ENCODE results near the gene SLFN12L. TPM values are rescaled to one million over a fixed set of nuclear protein-coding genes. Genes with fewer than 3 reads are reported as not detected.

SLFN12L gene
- total RNA-seq, 1 experiment from 2014 or later: 0.13 TPM

- DNase-seq (ENCODE audit: low spot score) (no peak), ATAC-seq (no peak)
- TF ChIP-seq ELF4 (CRISPR knock-in tag; IDR thresholded peaks at IDR 0.05; ENCODE audit: low read depth) (no peak), RORB (CRISPR knock-in tag; IDR thresholded peaks at IDR 0.05) (no peak), JAZF1 (CRISPR knock-in tag; IDR thresholded peaks at IDR 0.05) (no peak), FOXP1 (CRISPR knock-in tag; IDR thresholded peaks at IDR 0.05; ENCODE audit: borderline replicate concordance) (no peak)
- TF ChIP-seq, protein P1, sequence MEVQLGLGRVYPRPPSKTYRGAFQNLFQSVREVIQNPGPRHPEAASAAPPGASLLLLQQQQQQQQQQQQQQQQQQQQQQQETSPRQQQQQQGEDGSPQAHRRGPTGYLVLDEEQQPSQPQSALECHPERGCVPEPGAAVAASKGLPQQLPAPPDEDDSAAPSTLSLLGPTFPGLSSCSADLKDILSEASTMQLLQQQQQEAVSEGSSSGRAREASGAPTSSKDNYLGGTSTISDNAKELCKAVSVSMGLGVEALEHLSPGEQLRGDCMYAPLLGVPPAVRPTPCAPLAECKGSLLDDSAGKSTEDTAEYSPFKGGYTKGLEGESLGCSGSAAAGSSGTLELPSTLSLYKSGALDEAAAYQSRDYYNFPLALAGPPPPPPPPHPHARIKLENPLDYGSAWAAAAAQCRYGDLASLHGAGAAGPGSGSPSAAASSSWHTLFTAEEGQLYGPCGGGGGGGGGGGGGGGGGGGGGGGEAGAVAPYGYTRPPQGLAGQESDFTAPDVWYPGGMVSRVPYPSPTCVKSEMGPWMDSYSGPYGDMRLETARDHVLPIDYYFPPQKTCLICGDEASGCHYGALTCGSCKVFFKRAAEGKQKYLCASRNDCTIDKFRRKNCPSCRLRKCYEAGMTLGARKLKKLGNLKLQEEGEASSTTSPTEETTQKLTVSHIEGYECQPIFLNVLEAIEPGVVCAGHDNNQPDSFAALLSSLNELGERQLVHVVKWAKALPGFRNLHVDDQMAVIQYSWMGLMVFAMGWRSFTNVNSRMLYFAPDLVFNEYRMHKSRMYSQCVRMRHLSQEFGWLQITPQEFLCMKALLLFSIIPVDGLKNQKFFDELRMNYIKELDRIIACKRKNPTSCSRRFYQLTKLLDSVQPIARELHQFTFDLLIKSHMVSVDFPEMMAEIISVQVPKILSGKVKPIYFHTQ (CRISPR knock-in tag; IDR thresholded peaks at IDR 0.05): no peak
- TF ChIP-seq, protein P2, sequence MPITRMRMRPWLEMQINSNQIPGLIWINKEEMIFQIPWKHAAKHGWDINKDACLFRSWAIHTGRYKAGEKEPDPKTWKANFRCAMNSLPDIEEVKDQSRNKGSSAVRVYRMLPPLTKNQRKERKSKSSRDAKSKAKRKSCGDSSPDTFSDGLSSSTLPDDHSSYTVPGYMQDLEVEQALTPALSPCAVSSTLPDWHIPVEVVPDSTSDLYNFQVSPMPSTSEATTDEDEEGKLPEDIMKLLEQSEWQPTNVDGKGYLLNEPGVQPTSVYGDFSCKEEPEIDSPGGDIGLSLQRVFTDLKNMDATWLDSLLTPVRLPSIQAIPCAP (CRISPR knock-in tag; IDR thresholded peaks at IDR 0.05): no peak
- H3K9me3 Mint-ChIP-seq: no peaks in the 10 kb centered on the region
- no peak overlapping the region for H3K27ac Mint-ChIP-seq
- peaks cover 11% of the 10 kb centered on the region for H3K4me1 Mint-ChIP-seq
- ChIA-PET CTCF (interaction anchor here (1.2 to 6.3 kb wide), 3 partner anchors 15 to 194 kb away, joined by 3 to 31 read pairs (median 3); partner anchors contain the start of gene SLFN12L), POLR2A (interaction anchor here (1.0 kb wide), 1 partner anchor 26 kb away, joined by 3 read pairs; the partner anchor contains the start of gene PEX12)
- H3K4me3 Mint-ChIP-seq: no peak overlapping the region
- H3K27me3 Mint-ChIP-seq (ENCODE audit: low read depth): peaks cover 26% of the 10 kb centered on the region
- H3K36me3 Mint-ChIP-seq: no peaks in the 10 kb centered on the region
Observed at GRCh38 chr17:35553310-35553709, 15.8 kb upstream of the SLFN12L start.

DNA sequence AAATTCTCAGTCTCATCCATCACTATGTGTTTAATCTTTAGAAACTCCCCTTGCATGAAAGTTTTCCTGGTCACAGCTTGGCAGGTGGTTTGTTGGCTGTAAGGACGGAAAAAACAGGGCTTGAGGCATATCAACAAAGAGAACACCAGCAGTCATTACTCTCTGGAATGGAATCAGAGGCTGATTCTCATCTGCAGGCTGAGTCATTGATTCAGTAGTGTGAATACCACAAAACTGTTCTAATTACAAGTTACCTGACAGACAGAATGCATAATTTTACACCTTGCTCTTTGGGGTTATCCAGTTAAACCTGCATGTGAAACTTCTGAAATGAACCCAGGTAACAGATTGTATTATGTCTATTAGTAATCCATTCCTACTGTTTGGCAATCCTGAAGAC lies 11.5 kb upstream of the SLFN12L start:
- DNase-seq (ENCODE audit: low spot score) (no peak), ATAC-seq (no peak)
- Mint-ChIP-seq H3K27me3 (ENCODE audit: low read depth) (peaks cover 34% of the 10 kb centered on the region), H3K27ac (no peak overlapping the region), H3K4me3 (no peak overlapping the region), H3K9me3 (no peaks in the 10 kb centered on the region), H3K4me1 (peaks cover 11% of the 10 kb centered on the region), H3K36me3 (no peaks in the 10 kb centered on the region)
- TF ChIP-seq ZNF281 (CRISPR knock-in tag; IDR thresholded peaks at IDR 0.05): no peak
- no peak for TF ChIP-seq ELF4 (CRISPR knock-in tag; IDR thresholded peaks at IDR 0.05; ENCODE audit: low read depth)
- ChIA-PET POLR2A (no interaction called here), CTCF (interaction anchor here (1.3 to 6.3 kb wide), 2 partner anchors 10 to 198 kb away, joined by 4 to 31 read pairs; partner anchors contain the start of gene SLFN12L)

- ChIA-PET POLR2A (no interaction called here), CTCF (interaction anchor here (1.3 kb wide), 2 partner anchors 9 to 199 kb away, joined by 4 to 6 read pairs; no protein-coding TSS in a partner anchor)
- H3K27ac Mint-ChIP-seq: no peak overlapping the region
- DNase-seq (ENCODE audit: low spot score): no peak
- no peaks in the 10 kb centered on the region for H3K36me3 Mint-ChIP-seq
- H3K9me3 Mint-ChIP-seq: no peaks in the 10 kb centered on the region
- H3K4me1 Mint-ChIP-seq: peaks cover 11% of the 10 kb centered on the region
- no peak for ATAC-seq
- H3K27me3 Mint-ChIP-seq (ENCODE audit: low read depth): peaks cover 36% of the 10 kb centered on the region
- no peak overlapping the region for H3K4me3 Mint-ChIP-seq
- no peak for TF ChIP-seq ZBTB21 (CRISPR knock-in tag; IDR thresholded peaks at IDR 0.05; ENCODE audit: borderline replicate concordance)
- TF ChIP-seq ATF3 (CRISPR knock-in tag; conservative IDR thresholded peaks at IDR 0.05): no peak
- TF ChIP-seq, protein P3, sequence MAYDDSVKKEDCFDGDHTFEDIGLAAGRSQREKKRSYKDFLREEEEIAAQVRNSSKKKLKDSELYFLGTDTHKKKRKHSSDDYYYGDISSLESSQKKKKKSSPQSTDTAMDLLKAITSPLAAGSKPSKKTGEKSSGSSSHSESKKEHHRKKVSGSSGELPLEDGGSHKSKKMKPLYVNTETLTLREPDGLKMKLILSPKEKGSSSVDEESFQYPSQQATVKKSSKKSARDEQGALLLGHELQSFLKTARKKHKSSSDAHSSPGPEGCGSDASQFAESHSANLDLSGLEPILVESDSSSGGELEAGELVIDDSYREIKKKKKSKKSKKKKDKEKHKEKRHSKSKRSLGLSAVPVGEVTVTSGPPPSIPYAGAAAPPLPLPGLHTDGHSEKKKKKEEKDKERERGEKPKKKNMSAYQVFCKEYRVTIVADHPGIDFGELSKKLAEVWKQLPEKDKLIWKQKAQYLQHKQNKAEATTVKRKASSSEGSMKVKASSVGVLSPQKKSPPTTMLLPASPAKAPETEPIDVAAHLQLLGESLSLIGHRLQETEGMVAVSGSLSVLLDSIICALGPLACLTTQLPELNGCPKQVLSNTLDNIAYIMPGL (CRISPR knock-in tag; IDR thresholded peaks at IDR 0.05): no peak
- no peak for TF ChIP-seq RELA (CRISPR knock-in tag; IDR thresholded peaks at IDR 0.05; ENCODE audit: borderline replicate concordance)
- no peak for TF ChIP-seq SMAD4 (CRISPR knock-in tag; IDR thresholded peaks at IDR 0.05)
- no peak for TF ChIP-seq JUN (CRISPR knock-in tag; IDR thresholded peaks at IDR 0.05)
- no peak for TF ChIP-seq ZNF281 (CRISPR knock-in tag; IDR thresholded peaks at IDR 0.05)
- TF ChIP-seq, protein P4, sequence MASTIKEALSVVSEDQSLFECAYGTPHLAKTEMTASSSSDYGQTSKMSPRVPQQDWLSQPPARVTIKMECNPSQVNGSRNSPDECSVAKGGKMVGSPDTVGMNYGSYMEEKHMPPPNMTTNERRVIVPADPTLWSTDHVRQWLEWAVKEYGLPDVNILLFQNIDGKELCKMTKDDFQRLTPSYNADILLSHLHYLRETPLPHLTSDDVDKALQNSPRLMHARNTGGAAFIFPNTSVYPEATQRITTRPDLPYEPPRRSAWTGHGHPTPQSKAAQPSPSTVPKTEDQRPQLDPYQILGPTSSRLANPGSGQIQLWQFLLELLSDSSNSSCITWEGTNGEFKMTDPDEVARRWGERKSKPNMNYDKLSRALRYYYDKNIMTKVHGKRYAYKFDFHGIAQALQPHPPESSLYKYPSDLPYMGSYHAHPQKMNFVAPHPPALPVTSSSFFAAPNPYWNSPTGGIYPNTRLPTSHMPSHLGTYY (CRISPR knock-in tag; IDR thresholded peaks at IDR 0.05): no peak
- no peak for TF ChIP-seq RORB (CRISPR knock-in tag; IDR thresholded peaks at IDR 0.05)
- TF ChIP-seq, protein P5, sequence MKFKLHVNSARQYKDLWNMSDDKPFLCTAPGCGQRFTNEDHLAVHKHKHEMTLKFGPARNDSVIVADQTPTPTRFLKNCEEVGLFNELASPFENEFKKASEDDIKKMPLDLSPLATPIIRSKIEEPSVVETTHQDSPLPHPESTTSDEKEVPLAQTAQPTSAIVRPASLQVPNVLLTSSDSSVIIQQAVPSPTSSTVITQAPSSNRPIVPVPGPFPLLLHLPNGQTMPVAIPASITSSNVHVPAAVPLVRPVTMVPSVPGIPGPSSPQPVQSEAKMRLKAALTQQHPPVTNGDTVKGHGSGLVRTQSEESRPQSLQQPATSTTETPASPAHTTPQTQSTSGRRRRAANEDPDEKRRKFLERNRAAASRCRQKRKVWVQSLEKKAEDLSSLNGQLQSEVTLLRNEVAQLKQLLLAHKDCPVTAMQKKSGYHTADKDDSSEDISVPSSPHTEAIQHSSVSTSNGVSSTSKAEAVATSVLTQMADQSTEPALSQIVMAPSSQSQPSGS (CRISPR knock-in tag; IDR thresholded peaks at IDR 0.05; ENCODE audit: borderline replicate concordance, low read depth): no peak
Observed at GRCh38 chr17:35548208-35548810, 10.8 kb upstream of the SLFN12L start.

Data from WTC11 (cell line).